Right atrium auricular region (tissue), 2 donors: ENCODE data around the gene CATSPER3. TPM values are rescaled to one million over a fixed set of nuclear protein-coding genes. Genes with fewer than 3 reads are reported as not detected.

Experiments
- DNase-seq: peaks from one replicate; pipeline ENCODE4 v3.0.0-alpha.2; 2019; ENCODE audit warnings: low spot score
- H3K27ac ChIP-seq, 2 donors: fragments of 200-600 bp; sonication (generic); 1 replicate in 1 of 2; 2 replicates in 1 of 2; pipeline ENCODE4 v1.5.1; 2016 to 2019
- H3K27me3 ChIP-seq, 2 donors: fragments of 200-600 bp; sonication (generic); one replicate each; pipeline versions ENCODE4 v1.5.1 to v1.6.0; 2017 to 2019
- H3K36me3 ChIP-seq: fragments of 200-600 bp; sonication (generic); one replicate; pipeline ENCODE4 v1.5.1; 2016
- H3K4me1 ChIP-seq, 2 donors: fragments of 200-600 bp; sonication (generic); one replicate each; pipeline versions ENCODE4 v1.5.1 to v1.6.0; 2017 to 2019
- H3K4me3 ChIP-seq, 2 donors: fragments of 200-600 bp; sonication (generic); 1 replicate in 1 of 2; 2 replicates in 1 of 2; pipeline ENCODE4 v1.5.1; 2017 to 2019; ENCODE audit warnings: mild to moderate bottlenecking in 1 of 2, moderate library complexity in 1 of 2
- H3K9me3 ChIP-seq, 2 donors: fragments of 200-600 bp; sonication (generic); one replicate each; pipeline ENCODE4 v1.5.1; 2019
- CTCF ChIP-seq, 2 donors: fragments of 200-600 bp; sonication (generic); IDR thresholded peaks; one replicate each; pipeline ENCODE4 v1.5.1; 2019; ENCODE audit warnings: antibody characterized with exemption in 2 of 2
- total RNA-seq, 2 donors: library from RNA; depleted of rRNA; stranded (reverse); fragments of >200 nt; gene quantifications; one replicate each; pipeline ENCODE4 v1.1.0, GENCODE V29; 2016

The CATSPER3 gene
- total RNA-seq, 2 donors from 2014 or later = 0.39 to 0.44 TPM

GRCh38 chr5:134935711-134936602 lies 31.8 kb upstream of the CATSPER3 start:
- no peak for TF ChIP-seq CTCF (IDR thresholded peaks at IDR 0.05)
- Histone ChIP-seq H3K36me3 (peaks cover 12% of the 10 kb centered on the region), H3K4me1 (no peaks in the 10 kb centered on the region), H3K27me3 (no peaks in the 10 kb centered on the region), H3K27ac (no peak overlapping the region), H3K9me3 (no peaks in the 10 kb centered on the region), H3K4me3 (no peak overlapping the region)
- no peak for DNase-seq

GRCh38 chr5:134937526-134937925 lies 30.2 kb upstream of the CATSPER3 start:
- Histone ChIP-seq H3K4me3 (no peak overlapping the region), H3K27ac (no peak overlapping the region), H3K4me1 (no peaks in the 10 kb centered on the region), H3K9me3 (no peaks in the 10 kb centered on the region), H3K27me3 (no peaks in the 10 kb centered on the region), H3K36me3 (peaks cover under 1% of the 10 kb centered on the region)
- no peak for TF ChIP-seq CTCF (IDR thresholded peaks at IDR 0.05)
- no peak for DNase-seq

GRCh38 chr5:134938030-134938429 lies 29.7 kb upstream of the CATSPER3 start:
- Histone ChIP-seq H3K27me3 (no peaks in the 10 kb centered on the region), H3K36me3 (no peaks in the 10 kb centered on the region), H3K4me3 (no peak overlapping the region), H3K27ac (no peak overlapping the region), H3K4me1 (no peaks in the 10 kb centered on the region), H3K9me3 (no peaks in the 10 kb centered on the region)
- DNase-seq = no peak
- no peak for TF ChIP-seq CTCF (IDR thresholded peaks at IDR 0.05)

- no peak overlapping the region for H3K27ac ChIP-seq
- H3K9me3 ChIP-seq = no peaks in the 10 kb centered on the region
- DNase-seq = no peak
- H3K4me3 ChIP-seq = no peak overlapping the region
- no peaks in the 10 kb centered on the region for H3K36me3 ChIP-seq
- no peak for TF ChIP-seq CTCF (IDR thresholded peaks at IDR 0.05)
- H3K4me1 ChIP-seq = no peaks in the 10 kb centered on the region
- no peaks in the 10 kb centered on the region for H3K27me3 ChIP-seq
Measured at GRCh38 chr5:134939500-134939899, 28.2 kb upstream of the CATSPER3 start.

GRCh38 chr5:134943547-134943946 lies 24.2 kb upstream of the CATSPER3 start:
- Histone ChIP-seq H3K4me1 (peaks cover 0 to 1% of the 10 kb centered on the region in 2 donors), H3K4me3 (no peak overlapping the region), H3K9me3 (no peaks in the 10 kb centered on the region), H3K27me3 (no peaks in the 10 kb centered on the region), H3K36me3 (no peaks in the 10 kb centered on the region), H3K27ac (no peak overlapping the region)
- TF ChIP-seq CTCF (IDR thresholded peaks at IDR 0.05) = no peak
- no peak for DNase-seq
